ENCODE results near the gene SMO.
"Not testable (repeated sequence)": the region's sequence is repeated elsewhere in the genome, so short reads cannot be mapped to it uniquely, and the experiment has no call there.

The SMO gene

GRCh38 chr7:129169686-129170440 lies 18.6 kb upstream of the SMO start:
- no peak for DNase-seq (ENCODE audit: low read depth in 2 of 2)

- DNase-seq (ENCODE audit: low read depth in 2 of 2), result no peak
These were observed 17.9 kb upstream of the SMO start for GRCh38 chr7:129170441-129171021.

GRCh38 chr7:129173861-129174260 lies 14.6 kb upstream of the SMO start:
- not testable (repeated sequence) for DNase-seq (ENCODE audit: low read depth in 2 of 2)

- no peak for DNase-seq (ENCODE audit: low read depth in 2 of 2)
These were observed 11.3 kb upstream of the SMO start for GRCh38 chr7:129176916-129177710.

- no peak for DNase-seq (ENCODE audit: low read depth in 2 of 2)
These were observed 3.3 kb upstream of the SMO start for GRCh38 chr7:129184981-129185670.

- DNase-seq (ENCODE audit: low read depth in 2 of 2), result no peak
These were observed 1.6 kb upstream of the SMO start for GRCh38 chr7:129186749-129187260.

- DNase-seq (ENCODE audit: low read depth in 2 of 2), result no peak
These were observed 607 bp upstream of the SMO start for GRCh38 chr7:129187681-129188371.

- no peak for DNase-seq (ENCODE audit: low read depth in 2 of 2)
These were observed 643 bp downstream of the SMO start for GRCh38 chr7:129188892-129189660.

GRCh38 chr7:129189661-129190310 lies 1.4 kb downstream of the SMO start:
- DNase-seq (ENCODE audit: low read depth in 2 of 2), result no peak

- no peak for DNase-seq (ENCODE audit: low read depth in 2 of 2)
These were observed 2.8 kb downstream of the SMO start for GRCh38 chr7:129191272-129191671.

- DNase-seq (ENCODE audit: low read depth in 2 of 2), result no peak
These were observed 5.5 kb downstream of the SMO start for GRCh38 chr7:129193892-129194291.

- DNase-seq (ENCODE audit: low read depth in 2 of 2), result no peak
These were observed 9.3 kb downstream of the SMO start for GRCh38 chr7:129197771-129198170.

- DNase-seq (ENCODE audit: low read depth in 2 of 2), result no peak
These were observed 11.0 kb downstream of the SMO start for GRCh38 chr7:129199406-129199805.

- DNase-seq (ENCODE audit: low read depth in 2 of 2), result no peak
These were observed 13.8 kb downstream of the SMO start for GRCh38 chr7:129202058-129202777.

- DNase-seq (ENCODE audit: low read depth in 2 of 2), result no peak
These were observed 14.8 kb downstream of the SMO start for GRCh38 chr7:129203050-129203741.

GRCh38 chr7:129205126-129205818 lies 16.8 kb downstream of the SMO start:
- no peak for DNase-seq (ENCODE audit: low read depth in 2 of 2)

GRCh38 chr7:129205987-129206785 lies 17.8 kb downstream of the SMO start:
- no peak for DNase-seq (ENCODE audit: low read depth in 2 of 2)
